GM21529 (cell line): ENCODE results near the gene SLC1A2.
"Not testable (repeated sequence)": the region's sequence is repeated elsewhere in the genome, so short reads cannot be mapped to it uniquely, and the experiment has no call there.

Experiments used
- ATAC-seq: cut with Tn5 transposase; IDR thresholded peaks from one replicate; pipeline ENCODE4 v1.9.1; 2021; ENCODE audit not compliant: unreplicated experiment

SLC1A2 gene

DNA sequence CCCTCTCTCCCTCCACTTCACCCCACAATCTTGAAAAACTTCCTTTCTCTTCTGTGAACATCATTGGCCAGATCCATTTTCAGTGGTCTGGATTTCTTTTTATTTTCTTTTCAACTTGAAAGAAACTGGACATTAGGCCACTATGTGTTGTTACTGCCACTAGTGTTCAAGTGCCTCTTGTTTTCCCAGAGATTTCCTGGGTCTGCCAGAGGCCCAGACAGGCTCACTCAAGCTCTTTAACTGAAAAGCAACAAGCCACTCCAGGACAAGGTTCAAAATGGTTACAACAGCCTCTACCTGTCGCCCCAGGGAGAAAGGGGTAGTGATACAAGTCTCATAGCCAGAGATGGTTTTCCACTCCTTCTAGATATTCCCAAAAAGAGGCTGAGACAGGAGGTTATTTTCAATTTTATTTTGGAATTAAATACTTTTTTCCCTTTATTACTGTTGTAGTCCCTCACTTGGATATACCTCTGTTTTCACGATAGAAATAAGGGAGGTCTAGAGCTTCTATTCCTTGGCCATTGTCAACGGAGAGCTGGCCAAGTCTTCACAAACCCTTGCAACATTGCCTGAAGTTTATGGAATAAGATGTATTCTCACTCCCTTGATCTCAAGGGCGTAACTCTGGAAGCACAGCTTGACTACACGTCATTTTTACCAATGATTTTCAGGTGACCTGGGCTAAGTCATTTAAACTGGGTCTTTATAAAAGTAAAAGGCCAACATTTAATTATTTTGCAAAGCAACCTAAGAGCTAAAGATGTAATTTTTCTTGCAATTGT, 188.1 kb downstream of the SLC1A2 start:
- ATAC-seq = no peak

DNA sequence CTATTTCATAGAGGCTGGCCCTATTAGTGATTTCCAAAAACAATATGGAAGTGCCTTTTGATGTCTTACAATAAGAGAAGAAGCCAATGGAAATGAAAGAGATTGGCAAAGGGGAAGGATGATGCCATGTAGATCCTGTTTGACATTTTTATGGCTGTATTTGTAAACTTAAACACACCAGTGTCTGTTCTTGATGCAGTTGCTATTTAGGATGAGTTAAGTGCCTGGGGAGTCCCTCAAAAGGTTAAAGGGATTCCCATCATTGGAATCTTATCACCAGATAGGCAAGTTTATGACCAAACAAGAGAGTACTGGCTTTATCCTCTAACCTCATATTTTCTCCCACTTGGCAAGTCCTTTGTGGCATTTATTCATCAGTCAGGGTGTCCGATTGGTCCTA, 189.0 kb downstream of the SLC1A2 start:
- no peak for ATAC-seq

DNA sequence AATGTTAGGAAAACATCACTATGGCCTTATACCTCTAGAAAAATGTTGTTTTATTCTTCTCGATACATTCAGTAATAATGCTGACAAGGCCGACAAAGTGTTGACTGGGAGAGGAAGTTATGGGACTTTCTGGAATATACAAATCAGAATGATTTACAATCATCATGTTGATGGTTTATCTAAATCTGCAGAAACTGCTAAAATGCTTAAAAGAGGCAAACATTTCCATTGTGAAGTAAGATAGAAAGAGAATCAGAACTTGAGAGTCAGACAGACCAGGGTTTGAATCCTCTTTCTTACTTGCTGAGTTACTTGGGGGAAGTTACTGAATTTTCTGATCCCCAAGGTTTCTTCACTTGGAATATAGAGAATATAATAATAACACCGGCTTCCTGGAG, 191.0 kb downstream of the SLC1A2 start:
- no peak for ATAC-seq

- no peak for ATAC-seq
Measured at GRCh38 chr11:35227576-35228327, 191.6 kb downstream of the SLC1A2 start.

DNA sequence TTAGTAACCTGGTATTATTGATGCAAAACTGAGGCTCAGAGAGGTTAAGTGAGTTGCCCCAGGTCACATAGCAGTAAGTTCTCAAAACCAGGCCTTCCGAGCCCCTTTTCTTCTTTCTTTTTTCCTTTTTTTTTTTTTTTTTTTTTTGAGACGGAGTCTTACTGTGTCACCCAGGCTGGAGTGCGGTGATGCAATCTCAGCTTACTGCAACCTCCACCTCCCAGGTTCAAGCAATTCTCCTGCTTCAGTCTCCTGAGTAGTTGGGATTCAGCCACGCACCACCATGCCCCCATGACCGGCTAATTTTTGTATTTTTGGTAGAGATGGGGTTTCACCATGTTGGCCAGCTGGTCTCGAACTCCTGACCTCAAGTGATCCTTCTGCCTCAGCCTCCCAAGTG, 192.6 kb downstream of the SLC1A2 start:
- ATAC-seq = not testable (repeated sequence)

DNA sequence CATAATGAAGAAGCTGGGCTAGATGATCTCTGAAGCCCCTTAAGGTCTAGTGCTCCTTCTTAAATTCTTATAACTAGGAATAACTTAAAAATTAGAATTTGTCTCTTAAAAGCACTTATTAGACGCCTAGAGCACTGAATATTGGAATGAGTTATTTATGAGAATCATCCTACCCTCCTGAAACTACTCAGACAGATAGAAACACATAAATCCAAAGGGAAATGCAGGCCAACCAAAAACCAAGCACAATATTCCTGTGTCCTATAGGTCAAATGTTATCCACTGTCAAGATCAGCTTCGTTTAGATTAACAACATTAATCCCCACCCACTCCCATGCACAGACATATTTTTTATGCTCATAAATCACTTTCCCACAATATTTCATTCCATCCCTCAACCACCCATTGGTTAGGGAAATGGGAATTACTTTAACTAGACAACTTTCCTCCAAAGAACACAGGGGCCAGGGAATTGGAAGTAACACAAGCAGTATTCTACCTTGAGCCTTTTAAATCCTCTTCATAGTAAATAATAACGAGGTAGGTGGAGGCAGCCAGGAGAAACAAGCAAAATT, 193.3 kb downstream of the SLC1A2 start:
- ATAC-seq = no peak

- no peak for ATAC-seq
Measured at GRCh38 chr11:35223991-35224390, 195.4 kb downstream of the SLC1A2 start.

GRCh38 chr11:35223371-35223796, 196.0 kb downstream of the SLC1A2 start:
- ATAC-seq = no peak

DNA sequence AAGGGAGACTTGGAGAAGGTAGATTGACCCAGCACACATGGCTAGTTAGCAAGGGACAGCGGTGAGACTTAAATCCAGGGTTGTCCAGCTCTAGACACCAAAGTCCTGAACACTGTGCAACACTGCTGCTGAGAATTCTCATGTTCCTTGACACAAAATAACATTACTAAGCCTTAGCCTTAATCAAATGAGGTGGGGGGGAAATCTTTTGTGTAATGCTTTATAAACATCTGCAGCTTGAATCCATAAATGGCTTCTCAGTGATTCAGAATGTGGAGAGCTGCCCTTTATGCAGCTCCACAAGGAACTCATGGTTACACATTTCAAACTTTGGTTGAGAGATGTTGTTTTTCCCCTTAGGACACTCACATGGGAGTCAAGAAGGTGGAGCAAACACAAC, 200.4 kb downstream of the SLC1A2 start:
- ATAC-seq = no peak

- ATAC-seq = no peak
Measured at GRCh38 chr11:35216962-35217678, 202.2 kb downstream of the SLC1A2 start.

GRCh38 chr11:35215945-35216344, 203.4 kb downstream of the SLC1A2 start:
- ATAC-seq = no peak

- no peak for ATAC-seq
Measured at GRCh38 chr11:35214792-35215193, 204.6 kb downstream of the SLC1A2 start.

DNA sequence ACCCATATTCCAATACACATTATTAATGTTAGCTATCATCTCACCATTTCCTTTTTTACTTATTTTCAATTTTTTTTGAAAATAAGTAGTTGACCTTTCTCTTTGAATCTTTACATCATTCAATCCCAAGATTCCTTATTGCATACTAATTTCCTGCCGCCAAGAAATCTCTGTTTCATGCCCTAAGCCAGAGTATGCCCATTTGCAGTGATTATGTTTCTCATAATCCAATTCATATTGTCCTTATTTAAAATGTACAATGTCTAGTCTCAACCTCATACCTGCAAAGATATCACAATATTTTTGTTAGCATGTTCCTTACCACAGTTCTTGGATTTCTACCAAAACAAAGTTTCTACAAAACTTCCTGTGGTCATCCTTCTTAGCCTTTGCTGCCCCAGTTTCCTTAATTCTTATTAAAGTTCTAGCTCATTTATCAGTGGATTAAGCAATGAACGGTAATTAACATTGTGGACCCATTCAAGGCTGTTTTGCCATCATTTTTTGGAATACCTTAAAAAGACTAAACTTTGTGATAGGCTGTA, 205.1 kb downstream of the SLC1A2 start:
- no peak for ATAC-seq

DNA sequence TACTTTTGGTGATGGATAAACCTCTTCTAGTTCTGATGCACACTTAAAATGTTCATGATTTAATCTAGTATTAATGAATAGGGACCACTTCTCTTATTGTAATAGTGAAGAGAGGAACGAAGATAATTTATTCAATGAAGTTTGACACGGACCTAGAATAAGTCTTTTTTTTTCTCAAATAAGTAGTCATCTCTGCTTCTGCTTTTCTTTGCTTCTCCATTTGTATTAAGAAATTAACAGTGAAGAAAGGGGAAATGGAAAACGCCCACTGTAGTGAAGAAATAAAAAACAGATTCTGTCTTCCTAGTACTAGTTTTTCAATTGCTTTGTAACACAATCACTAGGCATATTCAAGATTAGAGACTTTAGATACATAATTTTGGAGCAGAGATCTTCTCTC, 207.4 kb downstream of the SLC1A2 start:
- ATAC-seq = no peak

DNA sequence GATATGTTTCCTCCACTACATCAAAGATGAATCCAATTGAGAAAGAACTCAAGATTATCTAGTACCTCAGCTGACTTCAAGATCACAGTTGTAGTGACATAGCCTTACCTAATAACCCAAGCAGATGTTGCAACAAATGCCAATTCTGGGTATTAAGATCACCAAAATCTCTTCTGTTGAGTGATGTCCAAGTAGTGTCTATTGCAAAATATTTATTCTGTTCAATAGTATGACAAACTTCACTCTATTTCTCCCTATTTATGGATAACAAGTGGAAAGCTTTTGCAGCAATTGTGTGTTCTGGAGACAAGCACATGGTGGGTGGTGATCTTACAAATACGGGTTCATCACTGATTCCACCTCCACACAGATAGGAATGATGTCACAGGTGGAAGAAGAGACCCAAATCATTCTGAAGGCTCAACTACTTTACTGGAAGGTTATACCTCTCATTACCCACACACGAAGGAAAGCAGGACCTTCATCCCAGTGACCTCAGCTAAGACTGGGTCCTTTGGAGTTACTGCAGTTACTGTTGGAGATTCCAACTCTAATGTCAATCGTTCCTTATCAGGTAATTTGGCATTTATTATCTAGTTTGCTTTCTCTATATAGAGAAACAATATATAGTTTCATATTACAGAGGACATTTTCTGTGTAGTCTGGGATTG, 208.3 kb downstream of the SLC1A2 start:
- ATAC-seq = no peak

- no peak for ATAC-seq
Measured at GRCh38 chr11:35208795-35209194, 210.6 kb downstream of the SLC1A2 start.

DNA sequence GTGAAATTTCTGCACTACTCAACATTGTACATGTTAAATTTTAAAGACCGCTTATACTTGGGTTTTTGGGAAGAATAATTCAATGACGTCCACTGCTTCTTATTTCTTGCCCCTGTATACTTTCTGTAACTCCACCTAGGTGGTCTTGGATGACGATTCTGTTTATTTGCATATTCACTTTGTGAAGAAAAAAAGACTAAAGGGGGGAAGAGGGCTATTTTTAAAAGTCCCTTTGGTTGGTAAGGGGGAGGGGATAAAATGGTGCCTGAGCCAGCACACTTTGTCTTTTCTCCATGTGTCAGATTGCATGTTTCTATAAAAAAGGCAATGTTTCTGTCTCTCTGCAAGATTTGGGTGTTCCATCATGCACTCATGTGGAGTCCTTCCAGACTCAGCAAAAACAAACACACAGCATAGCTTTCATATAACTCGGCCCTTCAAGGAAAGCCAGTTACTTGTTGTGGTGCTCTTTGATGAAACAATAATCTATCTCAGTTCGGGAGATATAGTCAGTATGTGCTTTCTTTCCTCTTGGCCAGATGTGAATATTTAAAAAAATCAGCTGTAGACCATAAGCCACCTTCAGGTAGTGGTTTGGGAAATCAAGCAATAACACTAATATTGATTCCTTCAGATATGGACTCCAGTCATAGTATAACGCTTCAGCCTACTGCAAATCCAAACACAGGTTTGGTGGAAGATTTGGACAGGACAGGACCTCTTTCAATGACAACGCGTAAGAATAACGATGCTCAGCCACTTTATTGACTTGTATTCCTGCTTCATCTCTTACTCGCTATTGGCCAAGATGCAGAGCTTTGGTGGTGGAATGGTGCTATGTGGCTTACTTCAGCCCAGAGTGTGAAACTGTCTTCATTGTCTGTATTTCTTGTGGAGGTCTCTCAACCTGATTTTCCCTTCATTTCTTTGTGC, 211.6 kb downstream of the SLC1A2 start:
- ATAC-seq = no peak

DNA sequence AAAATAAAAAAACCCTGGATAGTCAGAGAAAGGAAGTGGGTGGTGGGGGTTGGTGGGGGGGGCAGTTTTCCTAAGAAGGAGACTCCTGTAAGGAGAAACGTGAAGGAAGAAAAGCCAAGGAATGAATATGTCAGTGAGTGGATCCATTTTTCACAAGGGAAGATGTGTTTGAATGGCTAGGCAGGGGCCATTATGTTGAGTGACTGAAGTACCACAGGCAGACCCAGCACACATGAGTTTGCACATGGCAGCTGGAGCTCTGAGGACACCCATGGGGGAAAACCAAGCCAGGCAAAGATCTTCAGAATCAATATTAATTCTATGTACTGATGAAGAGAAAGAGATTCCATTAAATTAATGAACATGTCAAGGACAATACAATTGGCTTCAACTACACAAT, 212.7 kb downstream of the SLC1A2 start:
- ATAC-seq = no peak

- no peak for ATAC-seq
Measured at GRCh38 chr11:35204614-35205013, 214.7 kb downstream of the SLC1A2 start.
